OCI-LY7 (cell line): Measurements from ENCODE around the gene ITPA.
"Not testable (repeated sequence)": the region's sequence is repeated elsewhere in the genome, so short reads cannot be mapped to it uniquely, and the experiment has no call there.

Experiments used
- CTCF ChIP-seq: fragments of 200-600 bp; sonication (generic); conservative IDR thresholded peaks from 2 replicates; pipeline ENCODE4 v1.5.1; 2014; ENCODE audit warnings: mild to moderate bottlenecking, antibody characterized with exemption, low read length, moderate library complexity, mixed read lengths
- EZH2phosphoT487 ChIP-seq: fragments of 200-600 bp; sonication (generic); IDR thresholded peaks from 2 replicates; pipeline ENCODE4 v1.6.1; 2018; ENCODE audit warnings: low read depth, borderline replicate concordance, mild to moderate bottlenecking, mixed run types, antibody characterized with exemption, low read length, moderate library complexity, mixed read lengths

- TF ChIP-seq CTCF, EZH2phosphoT487: not testable (repeated sequence)
Measured at GRCh38 chr20:3182429-3182828, 26.9 kb upstream of the ITPA start.
